Hepatocyte (in vitro differentiated cells): ENCODE measurements around the gene TCF4. TPM values are rescaled to one million over a fixed set of nuclear protein-coding genes. Genes with fewer than 3 reads are reported as not detected.

Experiments
- DNase-seq: peaks from one replicate; pipeline ENCODE4 v3.0.0-alpha.2; 2016; ENCODE audit warnings: low spot score
- H2AFZ ChIP-seq: fragments of 200-600 bp; sonication (generic); 2 replicates; pipeline ENCODE4 v1.6.0; 2016; ENCODE audit warnings: antibody characterized with exemption, mild to moderate bottlenecking
- H3K27ac ChIP-seq: fragments of 200-600 bp; sonication (generic); 2 replicates; pipeline ENCODE4 v1.5.1; 2016; ENCODE audit warnings: mild to moderate bottlenecking
- H3K27me3 ChIP-seq: fragments of 200-600 bp; sonication (generic); 2 replicates; pipeline ENCODE4 v1.6.1; 2016
- H3K36me3 ChIP-seq: fragments of 200-600 bp; sonication (generic); replicated peaks from 2 replicates; pipeline ENCODE4 v1.5.1; 2016; ENCODE audit warnings: low read depth; ENCODE audit not compliant: insufficient read depth
- H3K4me1 ChIP-seq: fragments of 200-600 bp; sonication (generic); 2 replicates; pipeline ENCODE4 v1.5.1; 2016; ENCODE audit warnings: mild to moderate bottlenecking, moderate library complexity; ENCODE audit not compliant: insufficient read depth
- H3K4me2 ChIP-seq: fragments of 200-600 bp; sonication (generic); 2 replicates; pipeline ENCODE4 v1.6.0; 2016
- H3K4me3 ChIP-seq: fragments of 200-600 bp; sonication (generic); 2 replicates; pipeline ENCODE4 v1.5.1; 2016; ENCODE audit warnings: mild to moderate bottlenecking
- H3K79me2 ChIP-seq: fragments of 200-600 bp; sonication (generic); 2 replicates; pipeline ENCODE4 v1.6.0; 2017; ENCODE audit warnings: mild to moderate bottlenecking
- H3K9me2 ChIP-seq: fragments of 200-600 bp; sonication (generic); replicated peaks from 2 replicates; pipeline ENCODE4 v1.6.0; 2017; ENCODE audit warnings: mild to moderate bottlenecking; ENCODE audit not compliant: insufficient read depth
- H3K9me3 ChIP-seq: fragments of 200-600 bp; sonication (generic); 2 replicates; pipeline ENCODE4 v1.5.1; 2016; ENCODE audit warnings: low read depth, mild to moderate bottlenecking
- H4K20me1 ChIP-seq: fragments of 200-600 bp; sonication (generic); 2 replicates; pipeline ENCODE4 v1.6.0; 2016; ENCODE audit warnings: mild to moderate bottlenecking; ENCODE audit not compliant: insufficient read depth, poor library complexity, severe bottlenecking
- CTCF ChIP-seq: fragments of 200-600 bp; sonication (generic); IDR thresholded peaks from 2 replicates; pipeline ENCODE4 v1.5.1; 2016; ENCODE audit warnings: antibody characterized with exemption, mild to moderate bottlenecking; ENCODE audit not compliant: poor library complexity
- EZH2 ChIP-seq: fragments of 200-600 bp; sonication (generic); IDR thresholded peaks from 2 replicates; pipeline ENCODE4 v1.6.1; 2016; ENCODE audit warnings: antibody characterized with exemption, mild to moderate bottlenecking, borderline replicate concordance
- EZH2phosphoT487 ChIP-seq: fragments of 200-600 bp; sonication (generic); IDR thresholded peaks from one replicate; pipeline ENCODE4 v1.6.1; 2018; ENCODE audit warnings: antibody characterized with exemption, mild to moderate bottlenecking, low read depth, moderate library complexity; ENCODE audit not compliant: unreplicated experiment, severe bottlenecking
- WGBS: methylation state at CpG from one replicate; pipeline ENCODE4 v1.1.6; 2016; ENCODE audit warnings: low lambda C conversion rate; ENCODE audit errors: missing lambda C conversion rate; 5-methylcytosine and 5-hydroxymethylcytosine counted together
- polyA plus RNA-seq: library from polyadenylated mRNA; unstranded; fragments of >200 nt; fragmentation: Nextera tagmentation; extraction: Ambion mirVana; gene quantifications from 2 replicates; pipeline ENCODE4 v1.2.1, GENCODE V29; 2016
- total RNA-seq: library from RNA; depleted of rRNA; stranded (reverse); fragments of >200 nt; gene quantifications from 2 replicates; pipeline ENCODE4 v1.2.3, GENCODE V29; 2014

TCF4 gene
- total and polyA plus RNA-seq, 2 experiments from 2014 or later, result 40.5 to 65.2 TPM

GRCh38 chr18:55486936-55487335 is 101.1 kb downstream of the TCF4 start:
- DNase-seq, result no peak
- Histone ChIP-seq H3K9me2 (no peaks in the 10 kb centered on the region), H2AFZ (no peak overlapping the region), H3K4me3 (no peak overlapping the region), H3K27ac (no peak overlapping the region), H3K36me3 (no peaks in the 10 kb centered on the region), H3K79me2 (peaks cover 41% of the 10 kb centered on the region), H3K4me1 (peaks cover 8% of the 10 kb centered on the region), H4K20me1 (no peaks in the 10 kb centered on the region), H3K9me3 (no peaks in the 10 kb centered on the region), H3K27me3 (no peaks in the 10 kb centered on the region), H3K4me2 (no peak overlapping the region)
- no peak for TF ChIP-seq CTCF
- no peak for TF ChIP-seq EZH2
- no peak for TF ChIP-seq EZH2phosphoT487
- WGBS, result 93% methylated on average over 3 of the region's 3 CpGs

- H3K9me2 ChIP-seq, result no peaks in the 10 kb centered on the region
- H3K36me3 ChIP-seq, result no peaks in the 10 kb centered on the region
- TF ChIP-seq CTCF (no peak), EZH2 (no peak), EZH2phosphoT487 (no peak)
- no peak overlapping the region for H3K4me3 ChIP-seq
- H3K27ac ChIP-seq, result no peak overlapping the region
- no peak overlapping the region for H3K4me2 ChIP-seq
- H3K9me3 ChIP-seq, result no peaks in the 10 kb centered on the region
- H4K20me1 ChIP-seq, result no peaks in the 10 kb centered on the region
- no peak overlapping the region for H2AFZ ChIP-seq
- DNase-seq, result no peak
- no peaks in the 10 kb centered on the region for H3K27me3 ChIP-seq
- peaks cover 8% of the 10 kb centered on the region for H3K4me1 ChIP-seq
- peaks cover 36% of the 10 kb centered on the region for H3K79me2 ChIP-seq
- 84% methylated on average over 2 of the region's 2 CpGs for WGBS
Measured at GRCh38 chr18:55485666-55486065, 102.3 kb downstream of the TCF4 start.

GRCh38 chr18:55484773-55485172 is 103.2 kb downstream of the TCF4 start:
- Histone ChIP-seq H3K79me2 (peaks cover 31% of the 10 kb centered on the region), H3K4me1 (peaks cover 8% of the 10 kb centered on the region), H4K20me1 (no peaks in the 10 kb centered on the region), H3K4me3 (no peak overlapping the region), H3K4me2 (no peak overlapping the region), H3K36me3 (no peaks in the 10 kb centered on the region), H2AFZ (no peak overlapping the region), H3K9me2 (no peaks in the 10 kb centered on the region), H3K27ac (no peak overlapping the region), H3K9me3 (no peaks in the 10 kb centered on the region), H3K27me3 (no peaks in the 10 kb centered on the region)
- WGBS, result 82% methylated on average over 2 of the region's 2 CpGs
- TF ChIP-seq CTCF (no peak), EZH2phosphoT487 (no peak), EZH2 (no peak)
- DNase-seq, result no peak
